T-helper 1 cell treated with Interleukin-12 subunit alpha and Interleukin-12 subunit beta and Interleukin-4 antibody, amounts not matched to agents 30 μg/mL and 1 μg/mL, for 36 hours (primary cell): ENCODE measurements around the gene CRMP1.

Experiments used
- H3K27ac Mint-ChIP-seq: one replicate; pipeline ENCODE4 v1.8.0; 2021; ENCODE audit warnings: mild to moderate bottlenecking, mixed read lengths
- H3K27me3 Mint-ChIP-seq: one replicate; pipeline ENCODE4 v1.8.0; 2021; ENCODE audit warnings: low read depth, mixed read lengths
- H3K36me3 Mint-ChIP-seq: one replicate; pipeline ENCODE4 v1.8.0; 2021; ENCODE audit warnings: low read depth, mixed read lengths
- H3K4me1 Mint-ChIP-seq: one replicate; pipeline ENCODE4 v1.8.0; 2021; ENCODE audit warnings: low read depth, mixed read lengths
- H3K4me3 Mint-ChIP-seq: one replicate; pipeline ENCODE4 v1.8.0; 2021; ENCODE audit warnings: mild to moderate bottlenecking, moderate library complexity, mixed read lengths
- H3K9me3 Mint-ChIP-seq: one replicate; pipeline ENCODE4 v1.8.0; 2021; ENCODE audit warnings: mixed read lengths

The CRMP1 gene

GRCh38 chr4:5799406-5799805 lies 93.5 kb downstream of the CRMP1 start:
- H3K27me3 Mint-ChIP-seq, result no peaks in the 10 kb centered on the region
- no peak overlapping the region for H3K4me3 Mint-ChIP-seq
- H3K9me3 Mint-ChIP-seq, result no peaks in the 10 kb centered on the region
- no peaks in the 10 kb centered on the region for H3K4me1 Mint-ChIP-seq
- H3K36me3 Mint-ChIP-seq, result no peaks in the 10 kb centered on the region
- H3K27ac Mint-ChIP-seq, result no peak overlapping the region

- Mint-ChIP-seq H3K36me3 (no peaks in the 10 kb centered on the region), H3K27ac (no peak overlapping the region), H3K4me3 (no peak overlapping the region), H3K9me3 (no peaks in the 10 kb centered on the region), H3K4me1 (no peaks in the 10 kb centered on the region), H3K27me3 (no peaks in the 10 kb centered on the region)
Observed at GRCh38 chr4:5798946-5799345, 93.9 kb downstream of the CRMP1 start.

- Mint-ChIP-seq H3K36me3 (no peaks in the 10 kb centered on the region), H3K9me3 (no peaks in the 10 kb centered on the region), H3K27me3 (no peaks in the 10 kb centered on the region), H3K4me3 (no peak overlapping the region), H3K4me1 (no peaks in the 10 kb centered on the region), H3K27ac (no peak overlapping the region)
Observed at GRCh38 chr4:5798462-5798861, 94.4 kb downstream of the CRMP1 start.

- Mint-ChIP-seq H3K4me1 (no peaks in the 10 kb centered on the region), H3K36me3 (no peaks in the 10 kb centered on the region), H3K27me3 (no peaks in the 10 kb centered on the region), H3K9me3 (no peaks in the 10 kb centered on the region), H3K4me3 (no peak overlapping the region), H3K27ac (no peak overlapping the region)
Observed at GRCh38 chr4:5797866-5798265, 95.0 kb downstream of the CRMP1 start.

- Mint-ChIP-seq H3K4me3 (no peak overlapping the region), H3K9me3 (no peaks in the 10 kb centered on the region), H3K36me3 (no peaks in the 10 kb centered on the region), H3K27ac (no peak overlapping the region), H3K27me3 (no peaks in the 10 kb centered on the region), H3K4me1 (no peaks in the 10 kb centered on the region)
Observed at GRCh38 chr4:5796976-5797375, 95.9 kb downstream of the CRMP1 start.

- H3K36me3 Mint-ChIP-seq, result no peaks in the 10 kb centered on the region
- no peak overlapping the region for H3K27ac Mint-ChIP-seq
- no peaks in the 10 kb centered on the region for H3K4me1 Mint-ChIP-seq
- no peaks in the 10 kb centered on the region for H3K27me3 Mint-ChIP-seq
- H3K9me3 Mint-ChIP-seq, result no peaks in the 10 kb centered on the region
- H3K4me3 Mint-ChIP-seq, result no peak overlapping the region
Observed at GRCh38 chr4:5795580-5795979, 97.3 kb downstream of the CRMP1 start.

GRCh38 chr4:5793514-5793913 lies 99.4 kb downstream of the CRMP1 start:
- no peak overlapping the region for H3K4me3 Mint-ChIP-seq
- H3K27ac Mint-ChIP-seq, result no peak overlapping the region
- no peaks in the 10 kb centered on the region for H3K27me3 Mint-ChIP-seq
- H3K4me1 Mint-ChIP-seq, result no peaks in the 10 kb centered on the region
- H3K36me3 Mint-ChIP-seq, result no peaks in the 10 kb centered on the region
- H3K9me3 Mint-ChIP-seq, result no peaks in the 10 kb centered on the region

GRCh38 chr4:5791654-5792053 lies 101.2 kb downstream of the CRMP1 start:
- H3K27me3 Mint-ChIP-seq, result no peaks in the 10 kb centered on the region
- H3K27ac Mint-ChIP-seq, result no peak overlapping the region
- H3K9me3 Mint-ChIP-seq, result no peaks in the 10 kb centered on the region
- no peaks in the 10 kb centered on the region for H3K4me1 Mint-ChIP-seq
- H3K36me3 Mint-ChIP-seq, result no peaks in the 10 kb centered on the region
- H3K4me3 Mint-ChIP-seq, result no peak overlapping the region

- H3K27me3 Mint-ChIP-seq, result no peaks in the 10 kb centered on the region
- no peaks in the 10 kb centered on the region for H3K4me1 Mint-ChIP-seq
- no peak overlapping the region for H3K27ac Mint-ChIP-seq
- H3K4me3 Mint-ChIP-seq, result no peak overlapping the region
- H3K36me3 Mint-ChIP-seq, result no peaks in the 10 kb centered on the region
- no peaks in the 10 kb centered on the region for H3K9me3 Mint-ChIP-seq
Observed at GRCh38 chr4:5790546-5790857, 102.4 kb downstream of the CRMP1 start.

GRCh38 chr4:5789141-5789540 lies 103.7 kb downstream of the CRMP1 start:
- no peaks in the 10 kb centered on the region for H3K4me1 Mint-ChIP-seq
- H3K27ac Mint-ChIP-seq, result no peak overlapping the region
- H3K36me3 Mint-ChIP-seq, result no peaks in the 10 kb centered on the region
- H3K9me3 Mint-ChIP-seq, result no peaks in the 10 kb centered on the region
- no peaks in the 10 kb centered on the region for H3K27me3 Mint-ChIP-seq
- no peak overlapping the region for H3K4me3 Mint-ChIP-seq

- no peak overlapping the region for H3K4me3 Mint-ChIP-seq
- no peaks in the 10 kb centered on the region for H3K9me3 Mint-ChIP-seq
- no peaks in the 10 kb centered on the region for H3K4me1 Mint-ChIP-seq
- no peak overlapping the region for H3K27ac Mint-ChIP-seq
- no peaks in the 10 kb centered on the region for H3K36me3 Mint-ChIP-seq
- no peaks in the 10 kb centered on the region for H3K27me3 Mint-ChIP-seq
Observed at GRCh38 chr4:5788144-5788543, 104.7 kb downstream of the CRMP1 start.

GRCh38 chr4:5787311-5787710 lies 105.6 kb downstream of the CRMP1 start:
- Mint-ChIP-seq H3K4me3 (no peak overlapping the region), H3K36me3 (no peaks in the 10 kb centered on the region), H3K9me3 (no peaks in the 10 kb centered on the region), H3K4me1 (no peaks in the 10 kb centered on the region), H3K27me3 (no peaks in the 10 kb centered on the region), H3K27ac (no peak overlapping the region)

- Mint-ChIP-seq H3K27ac (no peak overlapping the region), H3K36me3 (no peaks in the 10 kb centered on the region), H3K9me3 (no peaks in the 10 kb centered on the region), H3K4me1 (no peaks in the 10 kb centered on the region), H3K27me3 (no peaks in the 10 kb centered on the region), H3K4me3 (no peak overlapping the region)
Observed at GRCh38 chr4:5785806-5786680, 106.8 kb downstream of the CRMP1 start.

- no peaks in the 10 kb centered on the region for H3K27me3 Mint-ChIP-seq
- no peak overlapping the region for H3K4me3 Mint-ChIP-seq
- H3K27ac Mint-ChIP-seq, result no peak overlapping the region
- no peaks in the 10 kb centered on the region for H3K4me1 Mint-ChIP-seq
- no peaks in the 10 kb centered on the region for H3K9me3 Mint-ChIP-seq
- H3K36me3 Mint-ChIP-seq, result no peaks in the 10 kb centered on the region
Observed at GRCh38 chr4:5784960-5785611, 107.8 kb downstream of the CRMP1 start.

GRCh38 chr4:5784021-5784420 lies 108.9 kb downstream of the CRMP1 start:
- no peaks in the 10 kb centered on the region for H3K36me3 Mint-ChIP-seq
- no peaks in the 10 kb centered on the region for H3K27me3 Mint-ChIP-seq
- H3K4me1 Mint-ChIP-seq, result no peaks in the 10 kb centered on the region
- H3K9me3 Mint-ChIP-seq, result no peaks in the 10 kb centered on the region
- H3K4me3 Mint-ChIP-seq, result no peak overlapping the region
- no peak overlapping the region for H3K27ac Mint-ChIP-seq
